Stimulated activated CD4-positive, alpha-beta T cell treated with anti-CD3 and anti-CD28 coated beads, Interleukin-12 subunit alpha, Interleukin-12 subunit beta, amount 100 ng/mL, for 48 hours (primary cell): ENCODE data around the gene MET.
"Not testable (repeated sequence)": the region's sequence is repeated elsewhere in the genome, so short reads cannot be mapped to it uniquely, and the experiment has no call there.

Experiments
- DNase-seq, 3 donors: peaks; one replicate each; pipeline ENCODE4 v3.0.0-alpha.2; 2020; ENCODE audit warnings: low read depth in 2 of 3, low spot score in 1 of 3

Gene MET

DNA sequence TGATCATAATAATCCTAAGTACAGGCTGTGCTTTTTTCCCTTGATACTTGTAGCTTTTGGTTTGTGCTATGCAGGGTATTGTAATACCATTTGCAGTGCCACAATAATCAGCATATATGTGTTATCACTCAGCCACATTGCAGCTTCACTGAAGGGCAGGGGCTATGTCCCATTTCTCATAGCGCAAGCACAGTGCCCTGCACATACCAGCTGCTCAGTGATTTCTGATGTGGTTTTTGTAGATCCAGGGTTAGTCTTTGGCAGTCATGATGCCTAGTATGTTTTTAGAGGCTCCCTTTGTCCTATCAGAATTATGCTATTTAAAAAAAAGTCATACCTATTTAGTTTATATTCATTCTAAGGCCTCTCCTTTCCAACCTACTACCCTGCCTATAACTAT is 25.8 kb downstream of the MET start:
- no peak for DNase-seq

- no peak for DNase-seq
Observed at GRCh38 chr7:116698396-116698795, 26.4 kb downstream of the MET start.

- no peak for DNase-seq
Observed at GRCh38 chr7:116698930-116699721, 27.1 kb downstream of the MET start.

GRCh38 chr7:116699722-116700120 is 27.7 kb downstream of the MET start:
- DNase-seq: no peak

GRCh38 chr7:116702046-116702785 is 30.2 kb downstream of the MET start:
- no peak for DNase-seq

DNA sequence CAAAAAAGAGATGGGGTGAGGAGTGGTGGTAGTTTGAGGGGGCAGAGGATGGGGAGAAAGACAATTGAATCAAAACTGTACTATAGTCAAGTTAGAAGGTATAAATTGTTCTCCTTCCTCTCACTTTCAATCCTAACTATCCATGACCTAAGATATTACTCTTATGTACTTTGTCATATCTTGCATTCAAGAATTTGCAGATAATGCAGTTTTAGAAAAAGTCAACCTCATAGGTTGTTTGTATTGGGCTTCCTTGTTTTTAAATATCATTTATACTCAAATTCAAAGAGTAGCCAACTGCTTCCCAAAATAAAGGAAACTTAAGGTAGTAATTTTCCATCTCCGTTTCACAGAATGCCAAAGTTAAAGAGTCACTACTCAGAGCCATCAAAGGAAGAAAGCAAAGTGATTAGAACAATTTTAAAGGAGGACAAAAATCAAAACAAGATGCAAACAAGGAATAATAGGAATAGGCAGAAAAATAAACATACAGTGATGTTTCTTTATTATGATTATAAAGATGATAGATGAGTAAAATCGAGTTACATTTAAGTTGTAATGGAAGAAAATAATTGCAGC is 32.7 kb downstream of the MET start:
- DNase-seq: no peak

DNA sequence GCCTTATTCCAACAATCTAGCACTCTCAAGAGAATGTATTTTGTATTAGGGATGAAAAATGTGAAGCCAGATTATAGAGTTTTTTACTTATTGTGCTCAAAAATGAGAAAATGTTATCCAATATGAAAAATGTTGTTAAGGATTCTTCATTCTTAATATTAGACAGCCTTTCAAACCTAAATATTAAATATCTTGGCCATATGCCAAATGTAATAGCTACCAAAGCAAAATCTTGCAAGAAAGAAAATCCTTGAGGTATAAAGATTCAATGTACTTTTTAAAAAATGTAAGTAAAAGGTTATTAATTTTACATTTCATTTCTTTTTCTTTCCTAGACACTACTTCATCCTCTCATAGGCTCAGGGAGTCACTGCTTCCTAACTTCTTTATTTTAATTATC is 33.4 kb downstream of the MET start:
- no peak for DNase-seq

GRCh38 chr7:116706668-116707126 is 34.7 kb downstream of the MET start:
- no peak for DNase-seq

DNA sequence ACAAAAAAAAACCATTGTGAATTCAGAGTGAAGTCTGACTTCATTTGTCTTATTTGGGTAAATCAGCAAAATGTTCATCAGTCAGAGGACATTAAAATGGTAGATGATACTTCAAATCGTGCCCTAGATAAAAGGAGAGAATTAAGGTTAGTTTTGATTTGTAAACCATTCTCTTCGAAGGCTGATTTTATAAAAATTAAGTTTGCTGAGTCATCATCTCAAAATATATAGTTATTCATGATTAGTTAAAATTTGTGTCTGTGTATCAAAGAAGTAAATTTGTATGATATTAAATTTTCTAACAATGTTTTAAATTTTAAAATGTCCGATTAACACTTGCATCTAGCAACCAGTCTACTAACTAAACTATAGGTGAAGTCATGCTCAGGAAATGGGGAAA is 35.3 kb downstream of the MET start:
- DNase-seq: no peak

GRCh38 chr7:116708248-116708647 is 36.3 kb downstream of the MET start:
- no peak for DNase-seq

GRCh38 chr7:116708861-116709260 is 36.9 kb downstream of the MET start:
- DNase-seq: no peak

GRCh38 chr7:116709336-116709735 is 37.3 kb downstream of the MET start:
- no peak for DNase-seq

- no peak for DNase-seq
Observed at GRCh38 chr7:116710764-116711452, 38.9 kb downstream of the MET start.

GRCh38 chr7:116711790-116712189 is 39.8 kb downstream of the MET start:
- DNase-seq: no peak

GRCh38 chr7:116713500-116713899 is 41.5 kb downstream of the MET start:
- DNase-seq: no peak

GRCh38 chr7:116713918-116714317 is 41.9 kb downstream of the MET start:
- no peak for DNase-seq

GRCh38 chr7:116715077-116715476 is 43.1 kb downstream of the MET start:
- DNase-seq: no peak

GRCh38 chr7:116717137-116717536 is 45.1 kb downstream of the MET start:
- no peak for DNase-seq

DNA sequence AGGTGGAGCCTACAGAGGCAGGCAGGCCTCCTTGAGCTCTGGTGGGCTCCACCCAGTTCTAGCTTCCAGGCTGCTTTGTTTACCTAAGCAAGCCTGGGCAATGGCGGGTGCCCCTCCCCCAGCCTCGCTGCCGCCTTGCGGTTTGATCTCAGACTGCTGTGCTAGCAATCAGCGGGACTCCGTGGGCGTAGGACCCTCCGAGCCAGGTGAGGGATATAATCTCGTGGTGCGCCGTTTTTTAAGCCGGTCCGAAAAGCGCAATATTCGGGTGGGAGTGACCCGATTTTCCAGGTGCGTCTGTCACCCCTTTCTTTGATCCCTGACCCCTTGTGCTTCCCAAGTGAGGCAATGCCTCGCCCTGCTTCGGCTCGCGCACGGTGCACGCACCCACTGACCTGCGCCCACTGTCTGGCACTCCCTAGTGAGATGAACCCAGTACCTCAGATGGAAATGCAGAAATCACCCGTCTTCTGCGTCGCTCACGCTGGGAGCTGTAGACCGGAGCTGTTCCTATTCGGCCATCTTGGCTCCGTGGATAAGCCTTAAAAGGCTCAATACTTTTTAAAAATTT is 52.0 kb downstream of the MET start:
- DNase-seq: not testable (repeated sequence)

GRCh38 chr7:116724560-116725231 is 52.7 kb downstream of the MET start:
- no peak for DNase-seq

DNA sequence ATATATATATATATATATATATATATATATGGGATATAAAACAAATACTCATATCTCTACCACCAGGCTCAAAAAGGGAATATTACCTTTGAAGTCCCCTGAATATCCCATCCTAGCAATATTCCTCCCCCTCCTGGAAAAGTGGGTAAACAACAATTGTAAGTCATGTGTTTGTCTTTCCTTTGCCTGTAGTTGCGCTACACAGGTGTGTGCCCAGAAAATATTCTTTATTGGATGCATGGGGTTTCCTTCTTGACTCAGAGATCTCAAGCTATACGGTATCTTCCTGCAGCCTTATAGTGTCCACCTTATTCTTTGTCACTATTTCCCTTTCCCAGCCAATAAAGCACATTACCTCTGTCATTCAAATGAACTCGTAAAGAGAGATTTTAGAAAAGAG is 54.2 kb downstream of the MET start:
- DNase-seq: no peak
